Tibial nerve (tissue), 3 donors: ENCODE results near the gene KRT23.

ENCODE experiments used
- POLR2A ChIP-seq, 2 donors: fragments of 450-650 bp; IDR thresholded peaks; one replicate each; pipeline ENCODE4 v1.6.1; 2017; ENCODE audit warnings: antibody characterized with exemption in 2 of 2, mild to moderate bottlenecking in 2 of 2, moderate library complexity in 2 of 2
- TF ChIP-seq, protein P1 (sequence below), 5 experiments: fragments of 200-600 bp in 3 of 5; fragments of 450-650 bp in 2 of 5; sonication (generic) in 3 of 5; IDR thresholded peaks; one replicate each; pipeline ENCODE4 v1.5.1; 2016 to 2019; ENCODE audit warnings: antibody characterized with exemption in 5 of 5, mild to moderate bottlenecking in 3 of 5, moderate library complexity in 2 of 5

DNA sequence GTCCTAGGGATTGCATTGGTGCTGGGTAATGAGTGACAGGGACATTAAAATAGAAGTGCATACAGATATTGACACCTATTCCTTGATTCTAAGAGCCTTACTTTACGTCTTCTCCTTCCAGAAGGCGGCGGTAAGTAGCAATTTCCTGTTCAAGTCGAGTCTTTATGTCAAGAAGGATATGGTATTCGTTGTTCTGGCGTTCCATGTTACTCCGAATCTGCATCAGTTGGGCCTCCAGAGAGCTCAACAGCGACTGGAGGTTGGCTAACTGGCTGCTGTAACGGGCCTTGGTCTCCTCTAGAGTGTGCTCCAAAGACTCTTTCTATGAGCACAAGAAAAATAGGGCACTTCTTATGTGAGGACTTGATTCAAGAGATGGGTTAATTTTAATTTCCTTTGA, 59.4 kb downstream of the KRT23 start:
- TF ChIP-seq, protein P1, sequence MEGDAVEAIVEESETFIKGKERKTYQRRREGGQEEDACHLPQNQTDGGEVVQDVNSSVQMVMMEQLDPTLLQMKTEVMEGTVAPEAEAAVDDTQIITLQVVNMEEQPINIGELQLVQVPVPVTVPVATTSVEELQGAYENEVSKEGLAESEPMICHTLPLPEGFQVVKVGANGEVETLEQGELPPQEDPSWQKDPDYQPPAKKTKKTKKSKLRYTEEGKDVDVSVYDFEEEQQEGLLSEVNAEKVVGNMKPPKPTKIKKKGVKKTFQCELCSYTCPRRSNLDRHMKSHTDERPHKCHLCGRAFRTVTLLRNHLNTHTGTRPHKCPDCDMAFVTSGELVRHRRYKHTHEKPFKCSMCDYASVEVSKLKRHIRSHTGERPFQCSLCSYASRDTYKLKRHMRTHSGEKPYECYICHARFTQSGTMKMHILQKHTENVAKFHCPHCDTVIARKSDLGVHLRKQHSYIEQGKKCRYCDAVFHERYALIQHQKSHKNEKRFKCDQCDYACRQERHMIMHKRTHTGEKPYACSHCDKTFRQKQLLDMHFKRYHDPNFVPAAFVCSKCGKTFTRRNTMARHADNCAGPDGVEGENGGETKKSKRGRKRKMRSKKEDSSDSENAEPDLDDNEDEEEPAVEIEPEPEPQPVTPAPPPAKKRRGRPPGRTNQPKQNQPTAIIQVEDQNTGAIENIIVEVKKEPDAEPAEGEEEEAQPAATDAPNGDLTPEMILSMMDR (IDR thresholded peaks at IDR 0.05): no peak
- no peak for TF ChIP-seq POLR2A (IDR thresholded peaks at IDR 0.05)
